Medulla oblongata (tissue), 1 donor: ENCODE results near the gene GPX3.

Source experiments
- DNase-seq: peaks from one replicate; pipeline ENCODE4 v3.0.0-alpha.2; 2015; ENCODE audit errors: extremely low spot score

The GPX3 gene

GRCh38 chr5:151056379-151057325 lies 36.3 kb downstream of the GPX3 start:
- DNase-seq = no peak

GRCh38 chr5:151058301-151058700 lies 37.9 kb downstream of the GPX3 start:
- DNase-seq = no peak

- no peak for DNase-seq
Observed at GRCh38 chr5:151058891-151059489, 38.6 kb downstream of the GPX3 start.

GRCh38 chr5:151060742-151061141 lies 40.4 kb downstream of the GPX3 start:
- DNase-seq = no peak

GRCh38 chr5:151062405-151063141 lies 42.2 kb downstream of the GPX3 start:
- no peak for DNase-seq

- DNase-seq = no peak
Observed at GRCh38 chr5:151063142-151063989, 43.0 kb downstream of the GPX3 start.

- DNase-seq = no peak
Observed at GRCh38 chr5:151064916-151065499, 44.6 kb downstream of the GPX3 start.

- no peak for DNase-seq
Observed at GRCh38 chr5:151065609-151066008, 45.2 kb downstream of the GPX3 start.

- no peak for DNase-seq
Observed at GRCh38 chr5:151066920-151067319, 46.5 kb downstream of the GPX3 start.

GRCh38 chr5:151067632-151068432 lies 47.4 kb downstream of the GPX3 start:
- no peak for DNase-seq

- no peak for DNase-seq
Observed at GRCh38 chr5:151068433-151069197, 48.2 kb downstream of the GPX3 start.

GRCh38 chr5:151070449-151070848 lies 50.1 kb downstream of the GPX3 start:
- DNase-seq = no peak

- DNase-seq = no peak
Observed at GRCh38 chr5:151071021-151071420, 50.6 kb downstream of the GPX3 start.

- DNase-seq = no peak
Observed at GRCh38 chr5:151071848-151072629, 51.6 kb downstream of the GPX3 start.

GRCh38 chr5:151072630-151073025 lies 52.2 kb downstream of the GPX3 start:
- DNase-seq = no peak

GRCh38 chr5:151073280-151073679 lies 52.9 kb downstream of the GPX3 start:
- no peak for DNase-seq

GRCh38 chr5:151074557-151074956 lies 54.2 kb downstream of the GPX3 start:
- DNase-seq = no peak

- no peak for DNase-seq
Observed at GRCh38 chr5:151075698-151076331, 55.4 kb downstream of the GPX3 start.
